Activated CD4-positive, CD25-positive, alpha-beta regulatory T cell (primary cell): ENCODE measurements around the gene BICRAL.
"Not testable (repeated sequence)": the region's sequence is repeated elsewhere in the genome, so short reads cannot be mapped to it uniquely, and the experiment has no call there.

Experiments used
- DNase-seq, 4 experiments: peaks; one replicate each; lab custom pipeline; 2025; lab: John Stamatoyannopoulos, UW

BICRAL gene

GRCh38 chr6:42781796-42782688 is at the start of gene BICRAL:
BICRAL (plus strand) TSS chr6:42782052; CDS start chr6:42822023, 39,971 bp downstream.
- DNase-seq, result peak; percentile 48 to 71 (median 58)

- DNase-seq, result not testable (repeated sequence)
Observed at GRCh38 chr6:42733867-42734481, 47.9 kb upstream of the BICRAL start.

- DNase-seq, result no peak
Observed at GRCh38 chr6:42735976-42736375, 45.9 kb upstream of the BICRAL start.

- no peak for DNase-seq
Observed at GRCh38 chr6:42740725-42741124, 41.1 kb upstream of the BICRAL start.

- DNase-seq, result no peak
Observed at GRCh38 chr6:42742116-42742894, 39.5 kb upstream of the BICRAL start.

- DNase-seq, result no peak
Observed at GRCh38 chr6:42744351-42744893, 37.4 kb upstream of the BICRAL start.

GRCh38 chr6:42745083-42745639 is 36.7 kb upstream of the BICRAL start:
- DNase-seq, result no peak

- peak; percentile 86 to 91 (median 90) for DNase-seq
Observed at GRCh38 chr6:42745640-42746462, 36.0 kb upstream of the BICRAL start, which contains the start of gene TBCC. TBCC (minus strand) TSS chr6:42746103; CDS start chr6:42746073, 30 bp downstream.

GRCh38 chr6:42746463-42747391 is 35.1 kb upstream of the BICRAL start:
- DNase-seq, result peak; percentile 55 to 74 (median 61)

- DNase-seq, result no peak
Observed at GRCh38 chr6:42748203-42748898, 33.5 kb upstream of the BICRAL start.

GRCh38 chr6:42751055-42751454 is 30.8 kb upstream of the BICRAL start:
- no peak for DNase-seq

GRCh38 chr6:42754759-42755158 is 27.1 kb upstream of the BICRAL start:
- DNase-seq, result no peak

GRCh38 chr6:42756722-42757121 is 25.1 kb upstream of the BICRAL start:
- no peak for DNase-seq

- DNase-seq, result no peak
Observed at GRCh38 chr6:42758756-42759430, 23.0 kb upstream of the BICRAL start.

- DNase-seq, result no peak
Observed at GRCh38 chr6:42761287-42762067, 20.4 kb upstream of the BICRAL start.

GRCh38 chr6:42762426-42762859 is 19.4 kb upstream of the BICRAL start:
- no peak for DNase-seq

GRCh38 chr6:42762950-42763349 is 18.9 kb upstream of the BICRAL start:
- no peak for DNase-seq
